GM18867 (cell line): ENCODE measurements around the gene KRTAP12-3.
"Not testable (repeated sequence)": the region's sequence is repeated elsewhere in the genome, so short reads cannot be mapped to it uniquely, and the experiment has no call there.

Source experiments
- ATAC-seq: cut with Tn5 transposase; IDR thresholded peaks from one replicate; pipeline ENCODE4 v1.9.1; 2021; ENCODE audit warnings: mild to moderate bottlenecking, moderate library complexity; ENCODE audit not compliant: unreplicated experiment

Gene KRTAP12-3

DNA sequence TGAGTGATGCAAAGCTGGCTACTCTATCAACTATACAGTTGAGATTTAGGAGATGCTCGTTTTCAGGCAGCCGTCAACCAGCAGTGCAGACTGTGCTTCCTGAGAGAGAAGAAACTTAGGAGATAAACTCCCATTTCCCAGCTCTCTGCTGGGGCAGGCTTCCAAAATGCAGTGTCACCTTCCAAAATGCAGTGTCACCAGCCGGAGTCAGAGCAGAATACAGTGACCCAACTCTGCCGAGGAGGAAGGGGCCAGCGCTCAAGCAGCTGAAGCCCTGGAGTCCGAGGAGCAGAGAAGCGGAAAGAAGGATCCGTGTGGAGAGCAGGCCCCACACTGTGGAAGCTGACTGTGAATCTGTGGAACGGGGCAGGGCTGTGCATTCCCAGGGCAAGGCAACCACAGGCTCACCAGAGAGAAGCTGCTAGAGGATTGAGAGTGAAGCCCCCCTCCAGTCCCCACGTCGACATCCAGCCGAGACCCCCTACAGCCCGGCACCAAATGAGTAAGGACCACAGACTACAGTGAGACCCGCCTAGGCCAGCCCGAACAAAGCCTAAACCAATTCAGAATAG, 24.9 kb downstream of the KRTAP12-3 start:
- no peak for ATAC-seq

DNA sequence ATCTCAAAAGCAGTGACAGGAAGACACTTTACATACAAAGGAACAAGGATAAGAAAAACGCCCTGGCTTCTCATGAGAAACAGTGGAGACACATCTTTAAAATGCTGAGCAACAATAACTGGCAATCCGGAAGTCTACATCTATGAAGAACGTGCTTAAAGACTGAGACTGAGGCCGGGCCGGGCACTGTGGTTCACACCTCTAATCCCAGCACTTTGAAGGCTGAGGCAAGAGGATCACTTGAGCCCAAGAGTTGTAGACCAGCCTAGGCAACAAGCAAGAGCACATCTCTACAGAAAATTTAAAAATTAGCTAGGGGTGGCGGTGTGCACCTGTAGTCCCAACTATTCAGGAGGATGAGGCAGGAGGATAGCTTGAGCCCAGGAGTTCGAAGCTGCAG, 26.3 kb downstream of the KRTAP12-3 start:
- ATAC-seq = no peak

DNA sequence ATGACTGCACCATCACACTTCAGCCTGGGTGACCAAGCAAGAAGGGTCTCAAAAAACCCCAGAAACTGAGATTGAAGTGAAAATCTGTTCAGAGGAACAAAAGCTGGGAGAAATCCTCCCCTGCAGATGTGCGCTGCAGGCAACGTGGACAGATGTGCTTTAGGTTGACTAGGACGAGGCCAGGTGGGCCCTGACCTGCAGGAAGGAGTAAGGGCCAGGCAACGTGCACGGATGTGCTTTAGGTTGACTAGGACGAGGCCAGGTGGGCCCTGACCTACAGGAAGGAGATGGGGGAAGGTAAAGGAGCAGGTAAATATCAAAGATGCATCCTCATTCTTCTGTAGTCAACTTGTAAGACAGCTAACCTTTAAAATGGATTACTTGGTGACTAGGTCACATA, 26.8 kb downstream of the KRTAP12-3 start:
- ATAC-seq = no peak

DNA sequence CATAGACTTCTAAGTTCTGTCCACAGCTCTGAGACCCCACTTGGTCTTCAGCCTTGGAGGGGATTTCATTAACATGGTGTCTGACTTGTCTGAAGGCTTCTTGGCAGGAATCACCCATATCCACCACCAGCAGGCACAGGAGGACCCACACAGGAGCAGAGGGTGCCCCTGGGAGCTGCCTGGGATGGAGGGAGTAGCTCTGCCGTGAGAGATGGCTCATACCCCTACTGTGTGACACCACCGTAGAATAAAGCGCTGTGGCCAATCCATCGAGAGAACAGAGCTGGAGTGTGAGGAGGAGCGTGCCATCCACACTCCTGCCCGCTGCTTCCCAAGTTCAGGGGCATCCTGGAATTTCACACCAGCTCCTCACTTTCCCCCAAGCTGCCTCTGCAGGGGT, 27.3 kb downstream of the KRTAP12-3 start:
- not testable (repeated sequence) for ATAC-seq

DNA sequence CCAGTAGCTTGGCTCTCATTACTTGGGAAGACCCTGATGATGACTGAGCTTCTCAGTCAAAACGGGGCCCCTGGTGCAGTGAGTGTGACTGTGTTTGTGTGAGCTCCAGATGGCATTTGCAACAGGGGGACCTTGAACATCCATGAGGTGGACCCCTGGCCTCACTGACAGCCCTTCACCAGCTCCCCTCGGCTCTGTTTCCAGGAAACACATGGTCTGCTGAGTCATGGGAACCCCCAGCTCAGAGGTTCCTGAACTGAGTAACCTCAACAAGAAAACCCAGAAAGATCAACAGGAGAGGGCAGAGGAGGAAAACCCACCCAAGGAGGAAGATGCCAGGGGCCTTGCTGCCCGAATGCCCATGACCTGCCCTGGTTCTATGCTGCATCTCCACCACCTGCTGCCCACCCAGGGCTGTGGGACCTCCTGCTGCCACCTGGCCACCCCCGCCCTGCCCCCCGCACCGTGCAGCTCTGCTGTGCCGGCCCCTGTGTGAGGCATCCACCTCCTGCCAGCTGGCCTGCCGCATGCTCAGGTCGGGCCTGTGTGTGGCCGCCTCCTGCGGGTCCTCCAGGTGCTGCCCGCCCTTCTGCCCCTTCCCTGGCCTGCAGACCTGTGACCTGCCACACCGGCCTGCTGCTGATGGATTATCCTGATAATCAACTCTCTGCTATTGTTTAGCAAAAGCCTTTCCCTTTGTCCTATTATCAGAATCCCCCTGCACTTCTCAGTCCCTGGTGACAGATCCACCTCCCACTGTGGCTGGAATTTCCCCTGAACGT, 28.5 kb downstream of the KRTAP12-3 start:
- no peak for ATAC-seq

DNA sequence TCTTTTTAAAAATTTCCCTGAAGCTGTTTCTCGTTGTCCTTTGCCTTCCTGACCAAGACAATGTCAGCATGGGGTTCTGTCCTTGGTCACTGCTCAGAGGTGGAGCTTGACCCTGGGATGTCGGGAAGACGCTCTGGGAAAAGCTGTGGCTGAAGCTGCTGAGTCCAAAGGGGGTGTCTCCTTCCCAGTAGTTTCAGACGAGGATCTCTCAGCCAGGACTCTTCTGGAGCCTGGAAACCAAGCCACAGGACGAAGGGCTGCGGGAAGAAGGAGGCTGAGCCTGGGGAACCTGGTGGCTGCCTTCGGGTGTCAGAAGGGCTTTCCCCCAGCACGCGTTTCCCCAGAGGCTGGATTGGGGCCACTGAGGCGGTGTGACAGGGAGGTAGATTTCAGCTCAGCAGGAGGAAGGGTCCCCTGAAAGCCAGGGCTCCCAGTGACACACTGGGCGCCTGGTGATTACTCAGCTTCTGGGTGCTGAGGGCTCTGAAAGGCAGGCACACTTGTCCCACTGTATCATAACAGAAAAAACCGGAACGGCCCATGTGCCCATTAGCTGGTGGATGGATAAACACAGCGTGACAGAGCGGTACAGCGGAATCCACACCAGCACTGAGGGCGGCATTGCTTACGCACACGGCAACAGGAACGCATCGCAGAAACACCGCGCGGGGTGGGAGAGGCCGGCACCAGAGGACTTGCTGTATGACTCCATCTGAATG, 29.3 kb downstream of the KRTAP12-3 start:
- no peak for ATAC-seq

DNA sequence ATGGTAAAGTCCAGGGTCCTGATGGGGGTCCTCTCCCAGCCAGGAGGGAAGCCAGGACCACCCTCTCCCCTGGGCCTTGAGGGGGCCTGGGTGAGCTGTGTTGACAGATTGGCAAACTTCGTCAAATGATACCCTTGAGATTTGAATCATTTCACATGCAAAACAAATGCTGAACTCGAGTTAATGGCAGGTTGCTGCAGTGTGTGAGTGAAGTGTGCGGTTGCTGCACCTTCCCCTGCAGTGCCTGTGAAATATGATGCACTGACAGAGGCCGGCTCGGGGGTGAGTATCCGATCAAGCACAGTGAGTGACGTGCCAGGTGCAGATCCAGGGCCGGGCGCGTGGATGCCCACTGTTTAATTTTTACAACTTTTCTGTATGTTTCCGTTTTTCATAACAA, 29.9 kb downstream of the KRTAP12-3 start:
- ATAC-seq = no peak

DNA sequence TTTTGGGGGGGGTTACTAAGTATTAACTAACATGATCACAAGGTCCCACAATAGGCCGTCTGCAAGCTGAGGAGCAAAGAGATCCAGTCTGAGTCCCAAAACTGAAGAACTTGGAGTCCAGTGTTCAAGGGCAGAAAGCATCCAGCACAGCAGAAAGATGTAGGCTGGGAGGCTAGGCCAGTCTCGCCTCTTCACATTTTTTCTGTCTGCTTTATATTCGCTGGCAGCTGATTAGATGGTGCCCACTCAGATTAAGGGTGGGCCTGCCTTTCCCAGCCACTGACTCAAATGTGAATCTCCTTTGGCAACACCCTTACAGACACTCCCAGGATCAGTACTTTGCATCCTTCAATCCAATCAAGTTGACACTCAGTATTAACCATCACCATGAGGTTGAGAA, 32.0 kb downstream of the KRTAP12-3 start:
- not testable (repeated sequence) for ATAC-seq

DNA sequence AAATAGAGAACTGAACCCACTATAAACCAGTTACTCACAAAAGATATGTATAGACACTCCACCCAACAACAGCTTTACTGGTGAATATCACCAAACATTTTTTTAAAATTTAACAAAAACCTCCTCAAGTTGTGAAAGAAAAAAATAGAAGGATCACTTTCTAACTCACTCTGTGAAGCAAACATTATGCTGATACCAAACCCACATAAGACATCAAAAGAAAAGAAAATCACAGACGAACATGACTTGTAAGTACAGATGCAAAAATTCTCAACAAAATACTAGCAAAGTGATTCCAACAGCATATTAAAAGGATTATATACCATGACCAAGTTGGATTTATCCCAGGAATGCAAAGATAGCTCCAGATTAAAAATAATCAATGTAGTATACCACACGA, 34.0 kb downstream of the KRTAP12-3 start:
- ATAC-seq = no peak

DNA sequence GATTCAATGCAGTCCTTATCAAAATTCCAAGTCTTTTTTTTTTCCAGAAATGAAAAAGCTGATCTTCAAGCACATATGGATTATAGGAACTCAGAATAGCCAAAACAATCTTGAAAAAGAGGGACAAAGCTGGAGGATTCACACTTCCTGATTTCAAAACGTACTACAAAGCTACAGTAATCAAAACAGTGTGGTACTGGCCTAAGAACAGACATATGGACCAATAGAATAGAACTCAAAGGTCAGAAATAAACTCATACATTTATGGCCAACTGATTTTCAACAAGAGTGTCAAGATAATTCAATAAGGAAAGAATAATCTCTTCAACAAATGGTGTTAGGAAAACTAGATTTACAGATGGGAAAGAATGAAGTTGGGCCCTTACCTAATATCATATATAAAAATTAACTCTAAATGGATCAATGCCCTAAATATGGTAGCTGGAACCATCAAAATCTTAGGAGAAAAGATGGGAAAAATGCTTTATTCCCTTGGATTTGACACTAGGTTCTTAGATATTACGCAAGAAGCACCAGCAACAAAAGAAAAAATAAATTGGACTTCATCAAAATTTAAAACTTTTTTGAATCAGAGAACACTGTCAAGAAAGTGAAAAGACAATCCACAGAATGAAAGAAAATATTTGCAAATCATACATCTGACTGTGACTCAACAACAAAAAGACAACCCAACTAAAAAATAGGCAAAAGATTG, 35.2 kb downstream of the KRTAP12-3 start:
- no peak for ATAC-seq

DNA sequence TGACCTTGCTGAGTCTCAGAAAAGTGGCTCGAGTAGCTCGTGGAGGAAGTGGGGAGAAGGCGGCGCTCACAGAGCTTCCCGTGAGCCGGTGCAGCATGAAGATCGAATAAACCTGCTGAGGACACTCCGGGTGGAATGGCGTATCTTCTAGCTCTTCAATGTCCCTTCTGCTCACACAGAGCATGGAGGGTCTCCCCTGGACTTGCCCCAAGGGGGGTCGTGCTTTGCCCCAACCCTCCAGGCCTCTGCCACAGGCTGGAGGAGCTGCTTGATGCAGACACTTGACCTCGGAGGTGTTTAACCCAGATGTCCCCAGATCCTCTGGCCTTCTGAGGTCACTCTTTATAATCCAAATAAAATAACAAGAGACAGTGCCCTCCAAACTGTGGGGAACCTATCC, 37.0 kb downstream of the KRTAP12-3 start:
- no peak for ATAC-seq

DNA sequence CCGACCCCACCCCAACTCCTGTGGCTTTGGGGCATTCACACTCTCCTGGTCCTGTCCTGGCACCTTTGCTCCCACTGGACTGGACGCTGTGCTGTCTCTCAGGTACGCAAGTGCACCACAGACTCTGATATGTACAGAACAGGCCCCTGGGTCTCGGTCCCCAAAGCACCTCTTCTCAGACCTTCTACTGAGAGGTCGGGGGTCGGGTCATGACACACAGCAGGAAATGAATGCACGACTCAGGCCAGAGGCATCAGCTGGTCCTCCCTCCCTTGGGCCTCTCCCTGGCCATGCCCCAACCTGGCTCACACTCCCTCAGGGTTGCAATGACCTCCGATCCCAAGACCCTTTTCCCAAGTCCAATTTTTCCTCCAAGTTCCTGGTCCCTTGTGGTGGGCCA, 37.5 kb downstream of the KRTAP12-3 start:
- ATAC-seq = no peak

DNA sequence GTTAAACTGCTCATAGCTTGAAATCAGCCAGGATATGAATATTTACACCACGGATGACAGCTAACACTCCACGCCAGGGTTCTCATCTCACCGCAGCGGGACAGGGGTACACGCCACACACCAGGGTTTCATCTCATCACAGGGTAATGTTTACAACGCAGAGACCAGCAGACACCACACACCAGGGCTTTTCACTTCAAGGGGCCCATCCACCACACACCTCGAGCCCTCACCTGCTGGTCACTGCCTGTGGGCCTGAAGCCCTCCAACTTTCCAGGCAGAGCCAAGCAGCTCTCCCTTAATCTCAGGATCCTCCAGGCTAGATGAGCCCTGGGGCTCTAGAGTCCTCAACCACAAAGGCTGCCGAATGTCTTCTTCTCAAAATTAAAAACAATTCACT, 37.9 kb downstream of the KRTAP12-3 start:
- no peak for ATAC-seq

DNA sequence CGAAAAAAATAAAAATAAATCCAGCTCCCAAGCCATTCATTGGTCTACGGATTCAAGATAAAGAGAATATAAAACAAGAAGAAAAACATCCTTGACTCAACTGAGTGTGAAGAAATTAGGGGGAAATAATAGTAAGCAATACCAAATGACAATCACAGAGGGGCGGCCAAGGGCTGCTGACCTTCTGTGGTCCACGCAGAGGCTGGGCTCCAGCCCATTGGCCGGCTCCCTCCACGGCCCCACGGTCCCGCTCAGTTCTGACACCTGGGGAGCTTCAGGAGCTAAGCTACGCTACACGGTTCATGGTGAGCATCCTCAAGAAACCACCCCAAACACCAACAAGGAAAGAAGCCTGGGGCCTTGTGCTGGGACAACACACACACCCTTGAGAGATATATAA, 38.8 kb downstream of the KRTAP12-3 start:
- no peak for ATAC-seq

DNA sequence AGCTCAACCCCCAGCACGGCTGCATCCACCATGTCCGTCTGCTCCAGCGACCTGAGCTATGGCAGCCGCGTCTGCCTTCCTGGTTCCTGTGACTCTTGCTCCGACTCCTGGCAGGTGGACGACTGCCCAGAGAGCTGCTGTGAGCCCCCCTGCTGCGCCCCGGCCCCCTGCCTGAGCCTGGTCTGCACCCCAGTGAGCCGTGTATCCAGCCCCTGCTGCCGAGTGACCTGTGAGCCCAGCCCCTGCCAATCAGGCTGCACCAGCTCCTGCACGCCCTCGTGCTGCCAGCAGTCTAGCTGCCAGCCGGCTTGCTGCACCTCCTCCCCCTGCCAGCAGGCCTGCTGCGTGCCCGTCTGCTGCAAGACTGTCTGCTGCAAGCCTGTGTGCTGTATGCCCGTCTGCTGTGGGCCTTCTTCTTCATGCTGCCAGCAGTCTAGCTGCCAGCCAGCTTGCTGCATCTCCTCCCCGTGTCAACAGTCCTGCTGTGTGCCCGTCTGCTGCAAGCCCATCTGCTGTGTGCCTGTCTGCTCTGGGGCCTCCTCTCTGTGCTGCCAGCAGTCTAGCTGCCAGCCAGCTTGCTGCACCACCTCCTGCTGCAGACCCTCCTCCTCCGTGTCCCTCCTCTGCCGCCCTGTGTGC, 39.6 kb downstream of the KRTAP12-3 start, which contains the start of gene KRTAP10-12:
Gene KRTAP10-12, plus strand, starts transcription at position 1 of the 639 bp plus-strand sequence. Its CDS starts 30 bp downstream, at position 31.
- not testable (repeated sequence) for ATAC-seq

DNA sequence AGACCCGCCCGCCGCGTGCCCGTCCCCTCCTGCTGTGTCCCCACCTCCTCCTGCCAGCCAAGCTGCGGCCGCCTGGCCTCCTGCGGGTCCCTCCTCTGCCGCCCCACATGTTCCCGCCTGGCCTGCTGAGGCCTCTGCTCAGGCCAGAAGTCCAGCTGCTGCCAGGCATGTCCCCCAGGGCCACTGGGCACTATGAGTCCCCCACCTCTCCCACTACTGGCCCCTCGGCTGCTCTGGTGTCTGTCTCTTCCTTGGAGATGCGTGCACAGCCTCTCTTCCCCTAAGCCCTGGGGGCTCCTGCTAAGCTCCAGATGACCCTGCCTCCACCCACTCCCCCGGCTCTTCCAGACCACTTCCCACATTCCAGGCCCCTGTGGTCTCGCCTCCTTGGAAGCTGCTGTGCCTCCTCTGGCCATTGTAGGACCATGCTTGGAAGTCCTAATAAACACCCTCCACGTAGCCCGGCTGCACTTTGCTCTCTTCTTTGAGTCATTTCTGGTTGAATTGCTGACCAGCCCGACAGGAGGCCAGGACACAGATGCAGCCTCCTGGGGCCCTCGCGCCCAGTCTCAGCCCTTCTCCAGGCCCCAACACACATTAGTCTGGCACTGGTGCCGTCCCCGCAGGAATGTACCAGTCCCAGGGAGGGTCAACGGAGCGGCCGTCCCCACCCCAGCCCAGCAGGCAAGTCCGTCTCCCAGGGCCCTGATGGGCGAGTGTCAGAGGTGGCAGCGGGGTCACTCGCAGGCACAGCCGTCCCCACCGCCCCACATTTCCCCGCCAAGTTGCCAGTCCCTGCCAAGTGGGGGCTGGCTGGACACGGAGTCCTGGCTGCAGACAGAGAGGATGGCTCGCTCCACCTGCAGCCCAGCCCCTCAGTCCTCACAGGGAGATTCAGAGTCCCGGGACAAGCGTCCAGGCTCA, 40.3 kb downstream of the KRTAP12-3 start:
- ATAC-seq = no peak

DNA sequence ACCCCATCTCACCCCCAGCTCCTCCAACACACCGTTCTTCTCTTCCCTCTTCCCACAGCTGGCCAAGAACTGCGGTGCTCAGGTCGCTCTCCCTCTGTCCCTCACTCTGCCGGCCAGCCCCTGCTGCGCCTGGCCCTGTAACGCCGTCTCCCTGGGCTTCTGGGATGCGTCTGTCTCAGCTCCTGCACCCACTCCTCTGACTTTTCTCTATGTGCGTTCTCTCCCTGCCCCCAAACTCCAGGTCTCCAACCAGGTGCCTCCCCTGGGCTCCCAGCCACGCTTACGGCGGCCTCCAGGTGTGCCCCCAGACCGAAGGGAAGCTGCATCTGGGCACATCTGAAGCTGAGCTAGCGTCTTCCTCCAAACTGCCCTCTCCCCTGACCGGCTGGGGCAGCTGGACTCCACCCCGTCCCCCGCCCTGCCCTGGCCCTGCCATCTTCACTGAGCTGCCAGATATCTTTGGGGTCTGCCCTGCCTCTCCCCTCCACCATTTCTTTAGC, 41.8 kb downstream of the KRTAP12-3 start:
- ATAC-seq = no peak

DNA sequence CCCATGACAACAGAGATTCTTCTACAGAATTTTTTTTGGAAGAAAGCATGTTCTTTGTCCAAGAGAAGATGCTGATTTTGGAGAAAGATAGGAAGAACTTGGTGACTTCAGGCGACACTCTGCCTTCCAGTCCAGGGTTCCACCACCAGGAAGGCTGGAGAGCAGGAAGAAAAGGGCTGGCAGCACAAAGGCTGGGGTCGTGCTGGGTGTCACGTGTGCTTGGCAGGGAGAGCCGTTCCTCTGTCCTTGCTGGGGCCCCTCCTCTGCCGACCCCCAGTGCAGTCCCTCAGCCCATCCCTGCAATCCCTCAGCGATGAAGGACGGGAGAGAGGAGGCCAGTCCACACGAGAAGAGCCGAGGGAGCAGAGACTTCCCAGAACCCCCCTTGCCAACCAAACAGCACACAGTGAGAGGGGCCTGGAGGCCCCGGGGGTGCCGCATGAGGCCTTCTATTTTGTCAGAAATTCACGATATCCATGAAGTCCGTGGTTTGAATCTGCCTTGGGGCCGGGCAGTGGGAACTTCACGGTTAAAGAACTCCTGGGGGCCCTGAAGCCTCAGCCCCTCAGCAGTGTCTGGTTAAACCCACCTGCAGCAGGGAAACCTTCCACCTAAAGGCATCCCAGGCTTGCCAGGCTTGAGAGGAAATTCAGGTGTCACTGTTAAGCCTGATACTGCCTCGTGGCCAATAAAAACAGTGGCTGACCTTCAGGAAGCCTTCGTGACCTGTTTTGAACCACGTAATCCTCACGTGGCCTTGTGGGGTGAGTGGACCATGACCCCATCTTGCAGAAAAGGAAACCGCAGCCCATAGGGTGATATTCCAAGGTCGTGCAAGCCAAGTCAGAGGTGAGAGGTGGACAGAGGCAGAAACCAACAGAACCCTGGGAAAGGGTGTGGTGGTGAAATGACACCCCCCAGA, 42.6 kb downstream of the KRTAP12-3 start:
- ATAC-seq = no peak

DNA sequence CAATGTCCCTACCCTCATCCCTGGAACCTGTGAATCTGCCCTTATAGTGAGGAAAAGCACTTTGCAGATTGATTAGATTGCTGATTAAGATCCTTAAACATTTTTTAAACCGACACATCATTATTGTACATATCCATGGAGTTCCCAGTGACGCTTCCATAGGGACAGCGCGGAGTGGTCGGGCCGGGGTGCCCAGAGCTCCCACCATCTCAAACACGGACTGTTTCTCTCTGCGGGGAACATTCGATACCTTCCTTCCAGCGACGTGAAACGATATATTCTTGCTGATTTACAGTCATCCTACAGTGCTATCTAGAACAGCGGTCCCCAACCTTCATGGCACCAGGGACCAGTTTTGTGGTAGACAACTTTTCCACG, 43.3 kb downstream of the KRTAP12-3 start:
- ATAC-seq = no peak
